GM18520 (cell line): ENCODE results near the gene LMO1.
A peak's percentile ranks its signal among the peaks of the same experiment; 100 is the strongest.

Experiments
- ATAC-seq: cut with Tn5 transposase; IDR thresholded peaks from one replicate; pipeline ENCODE4 v1.9.1; 2021; ENCODE audit not compliant: unreplicated experiment

LMO1 gene

DNA sequence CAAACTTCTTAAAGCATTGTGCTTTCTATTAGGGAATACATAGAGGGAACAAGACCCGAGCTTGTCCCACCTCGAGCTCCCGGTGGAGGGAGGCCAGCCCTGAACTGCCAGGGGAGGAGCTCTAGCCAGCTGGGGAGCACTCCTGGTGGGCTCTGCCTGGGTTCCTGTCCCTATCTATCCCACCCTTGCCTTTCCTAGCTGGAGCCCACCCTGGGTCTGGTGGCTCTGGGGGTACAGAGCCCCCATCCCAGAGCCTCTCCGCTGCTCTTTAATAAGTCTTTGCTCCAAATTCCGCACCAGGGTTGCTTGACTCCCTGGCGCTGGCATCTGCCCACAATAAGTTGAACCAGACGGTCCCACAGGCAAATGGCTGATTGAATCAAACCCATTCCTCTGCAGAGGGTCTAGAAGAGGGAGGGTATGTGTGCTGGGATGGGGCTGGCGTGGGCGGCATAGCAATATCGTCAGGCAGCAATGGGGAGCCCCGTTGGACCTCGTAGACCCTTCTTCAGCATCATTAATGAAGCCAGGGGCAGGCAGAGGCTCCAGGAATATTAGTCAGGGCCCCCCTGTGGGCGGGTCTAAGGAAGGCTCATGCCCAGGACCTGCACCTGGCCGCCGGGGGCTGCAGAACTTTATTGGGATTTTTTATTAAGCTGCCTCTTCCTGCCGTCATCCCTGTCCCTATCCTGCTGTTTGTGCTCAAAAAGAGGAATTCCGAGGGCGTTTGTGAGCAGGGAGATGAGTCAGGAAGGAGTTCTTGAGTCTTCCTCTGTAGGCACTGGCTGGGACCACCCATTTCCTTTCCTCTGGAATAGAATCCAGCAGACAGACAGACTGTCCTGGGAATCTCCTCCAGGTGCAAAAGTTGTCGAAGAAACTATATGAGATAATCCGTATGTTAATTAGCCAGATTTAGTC, 56.3 kb downstream of the LMO1 start:
- ATAC-seq, result no peak

DNA sequence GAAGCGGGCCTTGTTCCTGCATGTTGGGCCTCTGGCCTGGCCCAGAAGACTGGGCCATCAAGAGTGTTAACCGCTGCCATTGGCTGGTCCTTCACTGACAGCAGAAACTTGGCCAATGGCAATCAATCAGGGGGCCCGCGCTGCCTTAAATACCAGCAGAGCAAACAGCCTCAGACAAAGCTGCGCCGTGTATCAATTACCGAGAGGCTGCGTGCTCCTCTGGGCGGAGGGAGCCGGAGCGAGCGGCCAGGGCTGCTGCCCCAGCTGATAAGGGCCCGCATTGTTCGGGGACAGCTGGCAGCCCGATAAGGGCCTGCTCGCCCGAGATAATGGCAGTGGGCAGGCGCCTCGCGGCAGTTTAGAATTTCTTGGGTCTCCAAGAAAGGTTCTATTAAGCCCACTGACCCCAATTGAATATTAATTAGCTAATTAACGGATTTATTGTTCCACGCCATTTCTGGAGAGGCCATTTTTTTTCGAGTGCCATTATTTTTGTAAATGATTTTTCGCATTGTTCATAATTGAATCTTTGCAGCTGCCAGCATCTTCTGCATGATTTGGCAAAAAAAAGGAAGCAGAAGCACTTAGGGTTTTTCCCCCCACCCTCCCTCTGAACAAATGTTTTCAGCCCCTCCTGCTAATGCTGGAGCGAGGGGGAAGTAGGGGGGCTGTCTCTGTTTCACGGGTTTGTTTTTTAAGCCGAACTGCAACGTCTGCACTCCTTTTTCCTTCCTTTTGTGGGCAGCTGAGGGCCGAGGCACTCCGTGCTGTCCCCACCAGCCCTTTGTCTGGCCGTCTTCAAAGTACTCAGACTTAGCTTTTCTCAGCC, 57.2 kb downstream of the LMO1 start:
- no peak for ATAC-seq

DNA sequence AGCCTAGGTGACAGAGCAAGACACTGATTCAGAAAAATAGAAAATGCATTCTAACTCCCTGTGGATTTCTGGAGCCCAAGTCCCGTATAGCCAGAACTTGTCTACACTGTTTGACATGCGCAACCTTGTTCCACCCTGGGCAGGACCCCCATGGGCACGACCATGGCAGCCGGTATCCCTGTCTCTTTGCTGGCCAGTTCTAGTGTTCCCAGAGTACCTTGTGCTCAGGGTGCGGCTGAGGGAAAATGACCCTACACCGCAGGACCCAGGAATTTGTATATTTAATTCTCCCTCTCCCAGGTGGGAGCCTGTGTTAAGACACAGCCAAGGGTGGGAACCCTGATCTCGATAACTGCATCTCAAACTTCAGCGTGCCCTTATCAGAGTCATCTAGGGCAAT, 58.1 kb downstream of the LMO1 start:
- ATAC-seq, result no peak

DNA sequence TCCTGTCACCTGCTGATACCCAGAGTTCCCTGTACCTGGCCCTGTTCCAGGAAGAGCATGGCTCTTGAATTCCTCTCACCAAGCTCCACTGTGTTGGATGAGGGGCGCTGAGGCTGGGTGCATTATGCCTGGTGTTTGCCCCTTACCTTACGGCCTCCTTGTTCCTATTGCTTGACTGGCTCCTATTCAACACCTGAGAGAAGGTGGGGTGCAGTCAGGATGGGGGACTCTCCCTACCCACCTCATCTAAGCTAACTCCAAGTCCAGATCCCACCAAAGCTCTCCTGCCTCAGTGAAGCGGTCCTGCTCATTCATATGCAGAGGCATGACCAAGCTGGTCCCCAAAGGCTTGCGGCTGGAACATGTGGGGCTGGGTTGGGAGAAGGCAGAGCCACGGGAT, 59.1 kb downstream of the LMO1 start:
- ATAC-seq, result no peak

DNA sequence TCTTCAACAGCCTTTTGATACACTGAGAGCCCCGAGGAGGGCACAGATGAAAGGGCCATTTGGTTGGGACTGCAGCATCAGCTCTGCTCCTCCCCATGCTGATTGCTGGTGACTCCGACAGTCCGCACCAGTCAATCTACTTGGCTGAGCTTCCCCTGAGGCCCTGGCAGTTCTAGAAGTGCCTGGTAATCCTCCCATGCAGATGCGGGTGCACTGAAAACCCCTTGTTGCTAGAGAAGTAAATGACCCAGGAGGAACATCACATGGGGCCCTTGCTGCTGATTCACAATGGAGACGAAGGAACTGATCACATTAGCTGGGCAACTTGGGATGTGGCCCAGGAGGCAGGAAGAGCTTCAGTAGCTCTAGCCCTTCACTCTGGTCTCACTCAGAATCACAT, 59.7 kb downstream of the LMO1 start:
- ATAC-seq, result no peak

DNA sequence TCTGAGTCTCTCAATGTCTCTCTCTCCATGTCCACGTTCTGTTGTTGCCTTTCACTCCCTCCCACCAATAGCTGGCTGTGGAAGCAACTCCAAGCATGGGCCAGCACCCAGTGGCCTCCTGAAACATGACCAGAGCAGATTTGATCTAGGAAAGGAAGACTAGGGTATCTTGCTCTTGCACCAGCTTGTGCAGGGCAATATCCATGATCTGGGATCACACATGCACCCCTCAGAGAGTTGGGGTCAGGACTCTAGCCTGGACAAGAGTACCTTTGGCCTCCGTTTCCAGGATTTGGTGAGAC, 60.3 kb downstream of the LMO1 start:
- no peak for ATAC-seq

DNA sequence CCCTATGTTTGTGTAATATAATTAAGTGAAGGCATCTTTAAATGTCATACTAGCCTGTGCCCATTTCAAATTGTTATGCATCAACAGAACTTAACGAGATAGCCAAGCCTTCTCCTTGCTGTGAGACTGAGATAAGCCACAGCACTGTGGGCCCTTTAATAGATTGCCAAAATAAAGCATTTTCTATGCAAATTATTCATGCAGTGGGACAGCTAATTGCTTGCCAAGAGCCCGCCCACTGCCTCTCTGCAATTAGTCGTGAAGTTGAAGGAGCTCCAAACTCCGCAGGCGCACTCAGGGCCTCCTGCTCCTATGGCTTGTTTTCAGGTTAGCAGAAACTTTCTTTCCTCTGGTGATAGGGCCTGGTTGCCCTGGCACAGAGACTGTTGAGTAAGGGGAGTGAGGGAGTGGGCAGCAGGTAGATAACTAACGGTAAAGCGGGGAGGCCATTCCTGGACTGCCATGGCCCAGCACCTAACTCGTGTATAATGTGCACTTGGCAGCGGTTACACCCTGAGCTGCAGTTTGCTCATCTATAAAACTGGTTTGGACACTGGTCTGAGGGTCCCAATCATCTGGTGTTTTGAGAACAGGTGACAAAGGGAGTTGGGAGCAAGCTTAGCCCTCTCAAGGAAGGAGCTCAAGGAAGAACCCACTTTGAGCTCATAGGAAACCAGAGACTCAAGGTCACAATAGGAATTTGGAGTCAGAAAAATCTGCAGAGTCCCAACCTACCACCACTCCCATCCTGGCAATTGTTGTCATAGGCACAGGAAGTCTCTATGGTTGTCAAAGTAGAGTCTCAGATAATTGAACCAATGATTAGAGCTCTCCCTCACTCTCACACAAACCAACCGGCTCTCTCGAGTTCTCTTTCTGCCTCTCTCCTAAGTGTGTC, 60.9 kb downstream of the LMO1 start:
- ATAC-seq, result no peak

DNA sequence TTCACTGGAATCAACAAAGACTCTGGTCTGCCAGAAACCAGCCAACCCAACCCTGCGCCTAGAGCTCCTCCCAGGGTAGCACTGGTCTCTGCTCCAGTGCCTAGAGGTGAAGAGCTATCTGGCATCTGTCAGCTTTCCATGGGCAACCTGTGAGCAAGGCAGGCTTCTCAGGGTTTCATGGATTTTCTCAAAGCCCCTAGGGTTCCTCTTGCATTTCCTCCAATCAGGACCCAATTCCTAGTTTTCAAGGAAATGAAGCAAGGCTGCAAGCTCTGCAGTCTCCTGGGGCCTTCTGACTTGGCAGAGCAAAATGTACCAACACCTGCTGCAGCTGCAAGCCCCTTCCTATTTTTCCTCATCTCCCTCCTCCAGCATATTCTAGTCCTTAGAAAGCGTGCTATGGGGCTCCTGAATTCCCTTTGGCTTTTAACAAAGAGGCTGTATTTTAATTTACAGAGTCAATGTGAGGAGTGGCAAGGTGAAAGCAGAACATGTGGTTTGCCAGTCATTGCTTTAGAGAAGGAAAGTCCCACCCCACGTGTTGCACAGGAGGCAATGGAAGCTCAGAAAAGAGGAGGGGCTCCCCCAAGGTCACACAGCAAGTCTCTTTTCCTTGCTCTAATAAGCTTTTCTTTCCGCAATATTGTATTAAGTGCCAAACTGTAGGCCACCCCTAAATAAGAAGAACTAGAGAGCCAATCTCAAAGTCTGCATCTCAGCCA, 61.9 kb downstream of the LMO1 start:
- peak; percentile 56 for ATAC-seq

DNA sequence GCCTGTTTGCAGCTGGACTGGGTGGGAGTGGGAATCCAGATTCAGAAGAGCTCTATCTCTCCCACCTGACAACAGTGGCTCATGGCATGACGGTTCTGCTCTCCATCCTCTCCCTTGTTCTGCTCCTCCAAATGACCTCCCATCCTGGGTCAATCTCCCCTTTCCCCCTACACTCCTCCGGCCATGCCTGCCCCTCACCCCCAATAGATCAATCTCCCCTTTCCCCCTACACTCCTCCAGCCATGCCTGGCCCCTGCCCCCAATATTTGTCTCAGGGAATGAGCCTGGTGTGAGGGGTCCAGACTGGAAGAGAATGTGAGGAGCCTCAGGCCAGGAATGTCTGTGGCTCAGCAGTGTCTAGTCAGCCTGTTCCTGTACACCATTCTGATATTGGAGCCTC, 64.0 kb downstream of the LMO1 start:
- ATAC-seq, result no peak

DNA sequence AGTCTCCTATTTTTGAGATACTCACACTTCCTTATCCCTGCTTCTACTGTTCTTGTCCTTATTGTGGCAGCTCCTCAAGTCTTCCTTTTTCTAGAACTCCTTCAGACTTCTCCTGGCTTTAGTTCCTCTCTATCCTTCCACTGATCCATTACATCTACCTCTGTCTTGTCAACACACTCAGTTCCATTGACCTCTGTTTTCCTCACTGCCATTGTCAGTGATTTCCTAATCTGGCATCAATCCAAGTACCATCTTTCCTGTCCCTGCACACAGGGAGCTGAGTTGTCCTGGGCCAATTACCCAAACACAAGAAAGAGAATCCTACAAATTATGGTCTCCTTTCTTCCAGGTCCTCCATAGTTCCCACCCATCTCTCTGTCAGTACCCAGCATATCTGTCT, 66.9 kb downstream of the LMO1 start:
- ATAC-seq, result no peak

DNA sequence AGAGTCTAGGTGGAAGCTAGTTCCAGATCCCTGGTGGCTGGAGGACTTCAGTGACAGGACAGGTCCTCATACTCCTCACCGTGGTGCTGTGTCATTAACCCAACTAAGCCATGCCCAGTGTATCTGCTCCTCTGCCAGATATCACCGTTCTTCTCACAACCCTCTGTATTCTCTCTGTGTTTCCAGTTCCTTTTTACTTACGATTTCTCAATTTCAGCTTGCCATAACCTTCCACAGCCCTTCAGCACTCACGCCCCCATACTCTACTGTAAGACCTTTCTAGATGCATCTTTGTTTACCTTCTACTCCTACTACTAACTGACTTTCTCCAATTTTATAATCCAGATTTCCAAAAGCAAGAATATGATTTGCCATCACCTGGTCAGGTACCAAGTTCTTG, 68.7 kb downstream of the LMO1 start:
- ATAC-seq, result no peak

DNA sequence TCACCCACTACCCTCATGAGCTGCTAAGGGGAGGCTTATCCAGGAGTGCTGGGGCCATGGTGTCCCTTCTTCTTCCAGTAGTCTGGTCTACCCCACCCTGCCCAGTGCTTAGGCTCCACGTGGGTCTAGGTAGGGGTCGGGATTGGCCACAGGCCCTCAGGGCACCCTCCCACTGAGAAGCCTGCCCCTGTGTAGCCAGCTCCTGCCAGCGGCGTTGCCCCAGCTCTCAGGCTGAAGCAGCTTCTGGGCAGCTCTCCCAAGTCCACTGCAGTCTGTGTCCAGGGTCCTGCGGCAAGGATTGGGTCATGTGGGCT, 70.8 kb downstream of the LMO1 start:
- no peak for ATAC-seq

DNA sequence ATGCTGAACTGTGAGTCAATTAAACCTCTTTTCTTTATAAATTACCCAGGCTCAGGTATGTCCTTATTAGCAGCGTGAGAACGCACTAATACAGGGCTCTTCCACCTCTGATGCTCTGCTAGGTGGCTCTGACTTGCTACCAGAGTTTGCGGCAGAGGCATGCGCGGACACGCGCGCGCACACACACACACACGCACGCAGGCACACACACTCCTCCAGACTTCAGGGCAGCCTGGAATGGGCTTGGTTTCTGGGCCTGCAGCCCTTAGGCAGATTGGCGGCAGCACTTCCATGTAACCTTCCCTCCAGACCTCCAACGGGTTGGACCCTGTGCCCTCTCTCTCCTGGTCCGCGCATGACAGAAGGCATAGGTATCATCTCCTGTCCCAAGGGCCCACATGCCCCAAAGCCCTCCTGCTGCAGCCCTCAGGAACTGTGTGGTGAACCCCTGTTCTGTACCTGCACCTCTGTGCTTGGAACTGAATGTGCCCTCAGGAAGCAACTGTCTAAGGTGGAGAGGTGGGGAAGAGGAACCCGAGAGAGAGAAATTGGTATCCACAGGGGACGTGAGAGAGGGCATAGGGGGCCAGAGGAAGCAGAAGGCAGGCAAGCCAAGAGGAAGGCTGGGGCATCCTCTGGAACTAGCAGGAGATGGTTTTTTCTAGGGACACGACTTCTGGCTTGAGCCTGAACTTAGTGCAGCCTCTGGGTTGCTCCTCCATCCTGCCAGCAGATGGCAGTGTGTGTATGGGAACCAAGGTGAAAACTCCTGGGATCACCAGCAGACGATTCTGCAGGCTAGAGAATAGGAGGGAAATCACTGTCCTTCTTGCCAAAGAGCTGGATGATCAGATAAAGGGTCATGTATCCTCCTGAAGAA, 71.4 kb downstream of the LMO1 start:
- no peak for ATAC-seq

DNA sequence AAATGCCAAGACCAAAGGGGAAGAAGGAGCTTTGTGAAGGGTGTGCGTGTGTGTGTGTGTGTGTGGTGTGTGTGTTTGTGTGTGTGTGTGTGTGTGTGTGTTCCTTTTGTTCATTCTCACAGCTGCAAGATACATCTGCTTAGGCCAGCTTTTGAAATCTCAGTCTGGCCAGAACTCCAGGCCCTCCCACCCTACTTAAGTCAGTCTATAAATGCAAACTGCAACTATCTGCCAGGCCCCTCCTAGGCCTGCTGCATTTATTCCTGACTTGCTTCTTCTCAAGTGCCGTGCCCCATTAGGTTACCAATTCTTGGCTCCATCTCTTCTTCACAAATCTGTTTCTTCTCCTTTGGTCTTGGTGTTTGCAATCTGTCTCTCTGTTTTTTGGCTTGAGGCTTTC, 73.2 kb downstream of the LMO1 start:
- ATAC-seq, result no peak

DNA sequence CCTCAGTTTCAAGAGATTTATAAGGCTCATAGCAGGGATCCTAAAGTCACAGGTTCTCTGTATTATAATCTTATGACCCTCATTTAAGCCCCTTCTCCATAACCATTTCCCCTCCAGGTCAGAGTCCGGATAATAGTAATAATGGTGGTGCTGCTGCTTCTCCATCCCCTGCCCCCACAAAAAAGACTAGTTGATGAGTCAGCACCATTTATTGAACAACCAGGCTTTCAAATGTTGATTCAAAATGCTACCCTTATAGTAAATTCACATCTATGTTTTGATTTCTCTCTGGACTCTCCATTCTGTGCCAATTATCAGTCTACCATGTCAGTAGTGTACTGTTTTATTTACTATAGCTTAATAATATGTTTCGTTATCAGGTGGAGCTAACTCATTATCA, 77.2 kb downstream of the LMO1 start:
- no peak for ATAC-seq

DNA sequence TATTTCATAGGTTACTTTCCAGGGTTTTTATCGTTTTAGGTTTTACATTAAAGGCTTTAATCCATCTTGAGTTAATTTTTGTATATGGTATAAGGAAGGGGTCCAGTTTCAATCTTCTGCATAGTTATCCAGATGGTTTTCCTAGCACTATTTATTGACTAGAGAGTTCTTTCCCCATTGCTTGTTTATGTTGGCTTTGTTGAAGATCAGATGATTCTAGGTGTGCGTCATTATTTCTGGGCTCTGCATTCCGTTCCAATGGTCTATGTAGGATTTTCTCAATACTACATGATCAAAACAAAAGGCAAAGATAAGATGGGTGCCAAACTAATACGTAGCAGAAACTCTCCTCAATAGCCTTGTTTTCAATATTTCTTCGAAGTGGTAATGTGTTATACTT, 80.6 kb downstream of the LMO1 start:
- ATAC-seq, result no peak

DNA sequence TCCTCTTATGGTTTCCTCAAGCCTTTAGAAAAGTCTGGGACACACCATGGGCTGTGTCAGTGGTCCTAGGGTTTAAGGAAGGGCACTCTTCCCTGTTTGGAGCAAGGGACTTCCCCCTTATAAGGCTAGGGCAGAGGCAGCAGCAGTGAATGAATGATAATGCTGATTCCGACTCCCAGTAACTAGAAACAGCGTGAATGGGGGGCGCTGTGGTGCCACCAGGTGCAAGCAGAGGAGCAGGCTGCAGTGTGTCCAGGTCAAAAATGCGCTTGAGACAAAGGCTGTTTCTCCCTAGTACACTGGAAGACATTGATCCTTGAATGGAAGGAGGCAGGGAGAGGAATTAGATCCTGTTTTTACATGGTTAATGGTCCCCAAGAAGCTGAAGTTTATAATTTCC, 83.2 kb downstream of the LMO1 start:
- no peak for ATAC-seq

DNA sequence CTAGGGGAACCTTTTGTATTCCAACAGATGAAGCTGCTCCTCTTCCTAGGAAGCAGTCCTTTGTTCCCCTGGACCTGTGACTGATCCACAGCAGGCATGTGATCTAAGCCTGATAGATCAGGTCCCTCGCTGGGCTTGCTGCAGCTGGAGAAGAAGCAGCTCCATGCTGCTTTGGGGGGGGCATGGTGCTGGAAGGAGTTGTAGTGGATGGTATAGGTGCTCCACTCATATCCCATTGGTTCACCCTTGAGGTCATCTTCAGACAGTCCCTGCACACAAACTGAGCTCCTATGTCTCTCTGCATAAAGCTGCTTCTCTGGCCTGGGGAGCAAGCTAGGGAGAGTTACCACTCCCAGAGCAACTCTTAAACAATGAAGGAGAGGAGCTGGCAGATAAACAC, 85.4 kb downstream of the LMO1 start:
- no peak for ATAC-seq

DNA sequence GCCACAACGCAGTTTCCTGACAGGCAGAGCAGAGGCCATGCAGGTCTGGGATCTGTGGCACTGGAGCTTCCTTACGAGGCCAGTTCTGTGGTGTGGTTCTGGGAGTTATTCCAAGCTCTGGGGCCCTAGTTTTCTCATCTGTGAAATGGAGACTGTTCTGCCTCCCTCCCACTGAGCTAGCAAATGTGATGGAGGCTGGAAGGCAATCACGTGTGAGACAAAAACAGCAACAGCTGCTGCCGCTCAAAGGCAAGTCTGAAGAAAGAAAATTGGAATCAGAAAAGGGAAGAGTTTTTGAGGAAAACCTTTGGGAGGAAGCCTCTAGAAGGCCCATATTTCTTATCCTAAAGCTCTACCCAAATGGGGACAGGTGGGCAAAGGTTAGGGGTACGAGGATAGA, 86.5 kb downstream of the LMO1 start:
- no peak for ATAC-seq
